Neural progenitor cell (in vitro differentiated cells): ENCODE results near the gene STX16. TPM values are rescaled to one million over a fixed set of nuclear protein-coding genes. Genes with fewer than 3 reads are reported as not detected.

Source experiments
- DNase-seq: peaks from one replicate; pipeline ENCODE4 v3.0.0-alpha.2; 2016; ENCODE audit warnings: low spot score
- H2AFZ ChIP-seq: fragments of 200-600 bp; sonication (generic); replicated peaks from 2 replicates; pipeline ENCODE4 v1.6.1; 2016; ENCODE audit warnings: antibody characterized with exemption
- H3F3A ChIP-seq: fragments of 200-600 bp; sonication (generic); 2 replicates; pipeline ENCODE4 v1.6.1; 2016; ENCODE audit warnings: antibody characterized with exemption, low read depth
- H3K27ac ChIP-seq: fragments of 200-600 bp; sonication (generic); 2 replicates; pipeline ENCODE4 v1.5.1; 2016; ENCODE audit warnings: mild to moderate bottlenecking
- H3K27me3 ChIP-seq: fragments of 200-600 bp; sonication (generic); 2 replicates; pipeline ENCODE4 v1.6.1; 2016; ENCODE audit warnings: mild to moderate bottlenecking, moderate library complexity
- H3K36me3 ChIP-seq: fragments of 200-600 bp; sonication (generic); 2 replicates; pipeline ENCODE4 v1.5.1; 2016
- H3K4me1 ChIP-seq: fragments of 200-600 bp; sonication (generic); 2 replicates; pipeline ENCODE4 v1.6.1; 2016; ENCODE audit warnings: mixed run types
- H3K4me2 ChIP-seq: fragments of 200-600 bp; sonication (generic); 2 replicates; pipeline ENCODE4 v1.6.1; 2016
- H3K4me3 ChIP-seq: fragments of 200-600 bp; sonication (generic); 2 replicates; pipeline ENCODE4 v1.5.1; 2016
- H3K79me2 ChIP-seq: fragments of 200-600 bp; sonication (generic); 2 replicates; pipeline ENCODE4 v1.6.1; 2016; ENCODE audit warnings: low read depth
- H3K9ac ChIP-seq: fragments of 200-600 bp; sonication (generic); 2 replicates; pipeline ENCODE4 v1.6.1; 2016
- H3K9me3 ChIP-seq: fragments of 200-600 bp; sonication (generic); 2 replicates; pipeline ENCODE4 v1.5.1; 2016; ENCODE audit warnings: low read depth
- H4K20me1 ChIP-seq: fragments of 200-600 bp; sonication (generic); 2 replicates; pipeline ENCODE4 v1.6.1; 2016; ENCODE audit warnings: low read depth
- H3K27ac Mint-ChIP-seq: 3 replicates; pipeline ENCODE4 v1.8.0; 2021; ENCODE audit warnings: mixed read lengths
- H3K27me3 Mint-ChIP-seq: 2 replicates; pipeline ENCODE4 v1.8.0; 2022; ENCODE audit warnings: low read depth, mild to moderate bottlenecking, inconsistent platforms, moderate library complexity, mixed read lengths; ENCODE audit not compliant: insufficient read depth
- H3K36me3 Mint-ChIP-seq: 3 replicates; pipeline ENCODE4 v1.8.0; 2021; ENCODE audit warnings: mixed read lengths
- H3K4me1 Mint-ChIP-seq: 3 replicates; pipeline ENCODE4 v1.8.0; 2021; ENCODE audit warnings: mixed read lengths
- H3K4me3 Mint-ChIP-seq: 3 replicates; pipeline ENCODE4 v1.8.0; 2021; ENCODE audit warnings: mild to moderate bottlenecking, moderate library complexity, mixed read lengths
- H3K9me3 Mint-ChIP-seq: 3 replicates; pipeline ENCODE4 v1.8.0; 2020; ENCODE audit warnings: mixed read lengths
- EZH2 ChIP-seq: fragments of 200-600 bp; sonication (generic); IDR thresholded peaks from 2 replicates; pipeline ENCODE4 v1.6.1; 2017; ENCODE audit warnings: antibody characterized with exemption, mild to moderate bottlenecking, moderate library complexity
- EZH2phosphoT487 ChIP-seq: fragments of 200-600 bp; sonication (generic); IDR thresholded peaks from 2 replicates; pipeline ENCODE4 v1.6.1; 2017; ENCODE audit warnings: antibody characterized with exemption
- total RNA-seq: library from RNA; depleted of rRNA; stranded (reverse); fragments of >200 nt; gene quantifications from 2 replicates; pipeline ENCODE4 v1.2.3, GENCODE V29; 2015; ENCODE audit warnings: low replicate concordance
- TF ChIP-seq, protein P1 (sequence below): fragments of 200-600 bp; sonication (generic); IDR thresholded peaks from 2 replicates; pipeline ENCODE4 v1.5.1; 2017; ENCODE audit warnings: antibody characterized with exemption, mild to moderate bottlenecking

The STX16 gene
- total RNA-seq, 1 donor from 2014 or later: 46.6 TPM

DNA sequence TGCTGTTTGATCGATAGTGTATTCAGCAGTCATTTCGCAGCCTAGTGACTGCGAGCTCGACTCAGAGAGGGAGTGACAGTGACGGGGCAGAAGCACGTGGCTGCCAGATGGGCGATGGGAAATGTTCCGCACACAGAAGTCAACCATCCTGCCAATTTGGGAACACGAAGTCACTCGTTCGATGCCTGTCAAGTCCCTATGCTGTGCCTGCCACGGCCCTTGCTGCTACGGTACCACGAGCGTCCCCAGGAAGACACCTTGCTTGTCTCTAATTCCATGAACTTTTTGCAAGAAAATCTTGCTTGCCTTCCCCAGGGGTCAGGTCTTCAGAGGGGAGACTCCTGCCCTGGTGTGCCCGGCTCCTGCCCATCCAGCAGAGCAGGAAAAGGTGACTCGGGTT is 17.0 kb upstream of the STX16 start:
- H3K4me1 ChIP-seq: no peaks in the 10 kb centered on the region
- H3K9ac ChIP-seq: no peak overlapping the region
- no peak overlapping the region for H3K4me3 ChIP-seq
- H3K36me3 Mint-ChIP-seq: no peaks in the 10 kb centered on the region
- H3F3A ChIP-seq: no peaks in the 10 kb centered on the region
- no peak overlapping the region for H3K4me3 Mint-ChIP-seq
- no peak for DNase-seq
- H3K27me3 ChIP-seq: no peaks in the 10 kb centered on the region
- no peaks in the 10 kb centered on the region for H4K20me1 ChIP-seq
- H3K4me1 Mint-ChIP-seq: peaks cover 7% of the 10 kb centered on the region
- no peaks in the 10 kb centered on the region for H3K9me3 Mint-ChIP-seq
- peaks cover 9% of the 10 kb centered on the region for H3K27me3 Mint-ChIP-seq
- no peaks in the 10 kb centered on the region for H3K79me2 ChIP-seq
- no peak overlapping the region for H2AFZ ChIP-seq
- TF ChIP-seq EZH2 (no peak), EZH2phosphoT487 (no peak)
- TF ChIP-seq, protein P1, sequence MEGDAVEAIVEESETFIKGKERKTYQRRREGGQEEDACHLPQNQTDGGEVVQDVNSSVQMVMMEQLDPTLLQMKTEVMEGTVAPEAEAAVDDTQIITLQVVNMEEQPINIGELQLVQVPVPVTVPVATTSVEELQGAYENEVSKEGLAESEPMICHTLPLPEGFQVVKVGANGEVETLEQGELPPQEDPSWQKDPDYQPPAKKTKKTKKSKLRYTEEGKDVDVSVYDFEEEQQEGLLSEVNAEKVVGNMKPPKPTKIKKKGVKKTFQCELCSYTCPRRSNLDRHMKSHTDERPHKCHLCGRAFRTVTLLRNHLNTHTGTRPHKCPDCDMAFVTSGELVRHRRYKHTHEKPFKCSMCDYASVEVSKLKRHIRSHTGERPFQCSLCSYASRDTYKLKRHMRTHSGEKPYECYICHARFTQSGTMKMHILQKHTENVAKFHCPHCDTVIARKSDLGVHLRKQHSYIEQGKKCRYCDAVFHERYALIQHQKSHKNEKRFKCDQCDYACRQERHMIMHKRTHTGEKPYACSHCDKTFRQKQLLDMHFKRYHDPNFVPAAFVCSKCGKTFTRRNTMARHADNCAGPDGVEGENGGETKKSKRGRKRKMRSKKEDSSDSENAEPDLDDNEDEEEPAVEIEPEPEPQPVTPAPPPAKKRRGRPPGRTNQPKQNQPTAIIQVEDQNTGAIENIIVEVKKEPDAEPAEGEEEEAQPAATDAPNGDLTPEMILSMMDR: no peak
- H3K27ac Mint-ChIP-seq: no peak overlapping the region
- H3K4me2 ChIP-seq: no peak overlapping the region
- no peaks in the 10 kb centered on the region for H3K36me3 ChIP-seq
- H3K27ac ChIP-seq: no peak overlapping the region
- no peaks in the 10 kb centered on the region for H3K9me3 ChIP-seq

DNA sequence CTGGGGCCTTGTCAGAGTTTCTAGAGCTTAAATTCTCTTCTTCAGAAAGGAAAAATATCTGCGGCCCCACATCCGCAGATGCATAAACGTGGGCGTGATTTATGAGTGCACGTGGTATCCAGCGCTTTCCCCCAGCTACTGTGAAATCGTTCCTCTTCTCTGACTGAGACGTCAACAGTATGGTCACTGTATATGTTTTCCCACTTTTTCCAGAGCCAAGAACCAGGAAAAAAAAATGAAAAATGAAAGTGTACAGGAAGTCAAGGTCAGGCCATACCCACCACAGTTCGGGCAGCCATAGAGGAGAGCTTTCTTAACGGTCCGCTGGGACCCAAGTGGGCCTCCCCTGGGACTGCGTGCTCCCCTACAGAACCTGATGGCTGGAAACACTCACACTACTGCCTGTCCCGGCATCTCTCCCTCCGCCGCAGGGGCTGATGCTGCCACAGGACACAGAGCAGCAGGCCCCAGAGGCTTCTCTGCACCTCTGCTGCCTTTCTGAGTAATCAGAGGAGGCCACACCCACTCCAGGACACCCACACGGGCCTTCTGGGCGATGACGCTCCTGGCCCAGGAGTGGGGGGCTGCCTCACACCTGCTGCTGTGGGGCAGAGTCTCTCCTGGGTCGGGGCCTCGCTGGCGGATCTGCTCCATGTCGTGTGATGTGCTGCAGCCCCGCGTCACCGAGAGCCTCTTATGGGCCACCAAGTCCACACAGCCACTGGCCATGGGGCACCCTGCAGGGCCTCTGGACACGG is 16.4 kb upstream of the STX16 start:
- H3K9ac ChIP-seq: no peak overlapping the region
- H3K79me2 ChIP-seq: no peaks in the 10 kb centered on the region
- Mint-ChIP-seq H3K36me3 (no peaks in the 10 kb centered on the region), H3K4me3 (no peak overlapping the region), H3K9me3 (no peaks in the 10 kb centered on the region), H3K27me3 (peaks cover 7% of the 10 kb centered on the region), H3K4me1 (peaks cover 8% of the 10 kb centered on the region), H3K27ac (no peak overlapping the region)
- H3K4me3 ChIP-seq: no peak overlapping the region
- no peaks in the 10 kb centered on the region for H3K4me1 ChIP-seq
- H2AFZ ChIP-seq: no peak overlapping the region
- H3K27ac ChIP-seq: no peak overlapping the region
- H4K20me1 ChIP-seq: no peaks in the 10 kb centered on the region
- TF ChIP-seq, protein P1: no peak
- TF ChIP-seq EZH2 (no peak), EZH2phosphoT487 (no peak)
- no peak for DNase-seq
- H3K27me3 ChIP-seq: no peaks in the 10 kb centered on the region
- no peaks in the 10 kb centered on the region for H3K9me3 ChIP-seq
- H3K36me3 ChIP-seq: no peaks in the 10 kb centered on the region
- H3F3A ChIP-seq: no peaks in the 10 kb centered on the region
- H3K4me2 ChIP-seq: no peak overlapping the region

DNA sequence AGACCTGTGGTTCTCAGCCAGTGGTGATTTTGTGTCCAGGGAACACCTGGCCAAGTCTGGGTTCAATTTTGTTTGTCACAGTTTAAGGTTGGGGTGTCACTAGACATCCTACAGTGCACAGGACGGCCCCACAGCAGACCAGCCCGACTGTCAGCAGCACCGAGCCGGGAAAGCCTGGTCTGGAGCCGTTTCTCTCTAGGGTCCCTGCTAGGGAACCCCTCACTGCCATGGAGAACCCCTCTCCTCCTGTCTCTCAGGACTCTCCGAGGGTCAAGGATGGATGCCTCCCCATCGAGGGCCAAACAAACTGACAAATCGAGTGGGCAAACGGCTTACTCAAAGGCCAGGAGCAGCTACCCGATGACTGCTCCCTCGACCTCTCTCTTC is 15.8 kb upstream of the STX16 start:
- Histone ChIP-seq H3K4me2 (no peak overlapping the region), H3K27me3 (no peaks in the 10 kb centered on the region), H3K4me1 (no peaks in the 10 kb centered on the region), H3K9ac (no peak overlapping the region), H3F3A (no peaks in the 10 kb centered on the region), H3K9me3 (no peaks in the 10 kb centered on the region), H3K27ac (no peak overlapping the region), H2AFZ (no peak overlapping the region), H3K4me3 (no peak overlapping the region), H3K36me3 (no peaks in the 10 kb centered on the region), H3K79me2 (no peaks in the 10 kb centered on the region), H4K20me1 (no peaks in the 10 kb centered on the region)
- no peak for DNase-seq
- Mint-ChIP-seq H3K4me1 (peaks cover 4% of the 10 kb centered on the region), H3K27ac (no peak overlapping the region), H3K9me3 (no peaks in the 10 kb centered on the region), H3K27me3 (peaks cover 7% of the 10 kb centered on the region), H3K36me3 (no peaks in the 10 kb centered on the region), H3K4me3 (no peak overlapping the region)
- TF ChIP-seq, protein P1: no peak
- TF ChIP-seq EZH2phosphoT487 (no peak), EZH2 (no peak)
